ENCODE measurements around the gene MYG1.
A peak's percentile ranks its signal among the peaks of the same experiment; 100 is the strongest.

DNA sequence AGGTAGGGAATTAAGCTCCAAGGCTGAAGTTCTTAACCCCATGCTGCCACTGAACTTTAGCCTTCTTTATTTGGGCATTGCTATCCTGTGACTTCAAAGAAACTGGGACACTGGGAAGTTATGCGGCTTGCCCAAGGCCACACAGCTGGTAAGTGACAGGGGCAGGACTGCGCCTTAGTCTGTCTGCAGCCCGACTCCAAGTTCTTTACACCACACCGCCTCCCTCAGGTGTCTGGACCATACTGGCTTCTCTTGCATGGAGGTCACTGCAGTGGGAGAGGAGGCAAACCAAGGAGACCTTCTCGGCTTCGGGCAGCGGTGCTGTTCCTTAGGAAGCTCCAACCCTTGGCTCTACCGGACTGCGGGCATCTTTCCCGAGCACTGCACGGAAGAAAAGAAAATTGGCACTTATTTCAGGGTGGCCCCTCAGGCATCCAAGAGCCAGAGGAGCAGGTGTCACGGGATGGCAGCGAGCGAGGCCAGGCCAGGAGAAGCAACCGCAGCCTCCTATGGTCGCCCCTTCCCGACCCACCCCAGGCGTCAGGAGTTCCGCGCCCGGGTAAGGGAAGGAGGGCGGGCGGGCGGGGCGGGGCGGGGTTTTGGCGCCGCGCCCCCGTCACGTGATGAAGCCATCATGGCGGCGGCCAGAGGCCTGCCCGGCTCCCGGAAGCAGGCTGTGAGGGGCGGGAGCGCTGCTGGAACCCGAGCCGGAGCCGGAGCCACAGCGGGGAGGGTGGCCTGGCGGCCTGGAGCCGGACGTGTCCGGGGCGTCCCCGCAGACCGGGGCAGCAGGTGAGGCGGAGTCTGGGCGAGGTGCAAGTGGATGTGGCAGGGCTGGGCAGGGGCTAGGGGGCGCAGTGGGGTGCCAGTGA is 47.8 kb upstream of the MYG1 start:
- TF ChIP-seq, protein P1, sequence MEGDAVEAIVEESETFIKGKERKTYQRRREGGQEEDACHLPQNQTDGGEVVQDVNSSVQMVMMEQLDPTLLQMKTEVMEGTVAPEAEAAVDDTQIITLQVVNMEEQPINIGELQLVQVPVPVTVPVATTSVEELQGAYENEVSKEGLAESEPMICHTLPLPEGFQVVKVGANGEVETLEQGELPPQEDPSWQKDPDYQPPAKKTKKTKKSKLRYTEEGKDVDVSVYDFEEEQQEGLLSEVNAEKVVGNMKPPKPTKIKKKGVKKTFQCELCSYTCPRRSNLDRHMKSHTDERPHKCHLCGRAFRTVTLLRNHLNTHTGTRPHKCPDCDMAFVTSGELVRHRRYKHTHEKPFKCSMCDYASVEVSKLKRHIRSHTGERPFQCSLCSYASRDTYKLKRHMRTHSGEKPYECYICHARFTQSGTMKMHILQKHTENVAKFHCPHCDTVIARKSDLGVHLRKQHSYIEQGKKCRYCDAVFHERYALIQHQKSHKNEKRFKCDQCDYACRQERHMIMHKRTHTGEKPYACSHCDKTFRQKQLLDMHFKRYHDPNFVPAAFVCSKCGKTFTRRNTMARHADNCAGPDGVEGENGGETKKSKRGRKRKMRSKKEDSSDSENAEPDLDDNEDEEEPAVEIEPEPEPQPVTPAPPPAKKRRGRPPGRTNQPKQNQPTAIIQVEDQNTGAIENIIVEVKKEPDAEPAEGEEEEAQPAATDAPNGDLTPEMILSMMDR (IDR thresholded peaks at IDR 0.05): peak in 2 of 4 experiments; percentile 17 to 27
- peak; percentile 80 to 95 (median 86) for TF ChIP-seq POLR2AphosphoS5 (IDR thresholded peaks at IDR 0.05)

All from sigmoid colon (tissue), 4 donors.